ENCODE measurements around the gene WDFY4.

WDFY4 gene

GRCh38 chr10:48958598-48959190 is 274.0 kb downstream of the WDFY4 start:
- no peak for DNase-seq

GRCh38 chr10:48964038-48964437 is 279.4 kb downstream of the WDFY4 start:
- DNase-seq = no peak

- DNase-seq = no peak
Measured at GRCh38 chr10:48965460-48965859, 280.8 kb downstream of the WDFY4 start.

- no peak for DNase-seq
Measured at GRCh38 chr10:48968036-48968435, 283.4 kb downstream of the WDFY4 start.

GRCh38 chr10:48970046-48970445 is 285.4 kb downstream of the WDFY4 start:
- no peak for DNase-seq

GRCh38 chr10:48970654-48971053 is 286.0 kb downstream of the WDFY4 start:
- DNase-seq = no peak

- DNase-seq = no peak
Measured at GRCh38 chr10:48973065-48973464, 288.4 kb downstream of the WDFY4 start.

- DNase-seq = no peak
Measured at GRCh38 chr10:48974510-48975156, 290.0 kb downstream of the WDFY4 start.

GRCh38 chr10:48976196-48976595 is 291.5 kb downstream of the WDFY4 start:
- peak; percentile 6 for DNase-seq

GRCh38 chr10:48978318-48978717 is 293.6 kb downstream of the WDFY4 start:
- DNase-seq = no peak

GRCh38 chr10:48981310-48981907 is 296.7 kb downstream of the WDFY4 start:
- peak; percentile 23 for DNase-seq

- no peak for DNase-seq
Measured at GRCh38 chr10:48982584-48982983, 297.9 kb downstream of the WDFY4 start.

- no peak for DNase-seq
Measured at GRCh38 chr10:48983648-48984351, 299.1 kb downstream of the WDFY4 start.

- no peak for DNase-seq
Measured at GRCh38 chr10:48985621-48986158, 301.0 kb downstream of the WDFY4 start.

- no peak for DNase-seq
Measured at GRCh38 chr10:48990226-48990625, 305.6 kb downstream of the WDFY4 start.

- DNase-seq = no peak
Measured at GRCh38 chr10:48993627-48994026, 309.0 kb downstream of the WDFY4 start.

GRCh38 chr10:48996329-48996728 is 311.7 kb downstream of the WDFY4 start:
- DNase-seq = no peak

- DNase-seq = no peak
Measured at GRCh38 chr10:48999346-48999745, 314.7 kb downstream of the WDFY4 start.

- DNase-seq = no peak
Measured at GRCh38 chr10:49000437-49001398, 316.0 kb downstream of the WDFY4 start.

GRCh38 chr10:49001402-49001801 is 316.7 kb downstream of the WDFY4 start:
- no peak for DNase-seq

GRCh38 chr10:49001870-49002672 is 317.4 kb downstream of the WDFY4 start:
- DNase-seq = no peak

GRCh38 chr10:49005270-49005669 is 320.6 kb downstream of the WDFY4 start:
- DNase-seq = no peak

Data from NCI-H345 (cell line).